H54 (cell line): ENCODE results near the gene MEG3.

Experiments
- DNase-seq: peaks from one replicate; pipeline ENCODE4 v3.0.0; 2011; ENCODE audit warnings: low spot score, mixed read lengths; ENCODE audit not compliant: insufficient read length
- FAIRE-seq: peaks from 3 replicates; lab custom pipeline; 2011; peaks lifted over from hg19 to GRCh38; lab: Jason Lieb, UNC
- POLR2A ChIP-seq: IDR thresholded peaks from 2 replicates; pipeline ENCODE4 v1.6.1; 2011; ENCODE audit warnings: low read depth, mild to moderate bottlenecking, low read length

The MEG3 gene

DNA sequence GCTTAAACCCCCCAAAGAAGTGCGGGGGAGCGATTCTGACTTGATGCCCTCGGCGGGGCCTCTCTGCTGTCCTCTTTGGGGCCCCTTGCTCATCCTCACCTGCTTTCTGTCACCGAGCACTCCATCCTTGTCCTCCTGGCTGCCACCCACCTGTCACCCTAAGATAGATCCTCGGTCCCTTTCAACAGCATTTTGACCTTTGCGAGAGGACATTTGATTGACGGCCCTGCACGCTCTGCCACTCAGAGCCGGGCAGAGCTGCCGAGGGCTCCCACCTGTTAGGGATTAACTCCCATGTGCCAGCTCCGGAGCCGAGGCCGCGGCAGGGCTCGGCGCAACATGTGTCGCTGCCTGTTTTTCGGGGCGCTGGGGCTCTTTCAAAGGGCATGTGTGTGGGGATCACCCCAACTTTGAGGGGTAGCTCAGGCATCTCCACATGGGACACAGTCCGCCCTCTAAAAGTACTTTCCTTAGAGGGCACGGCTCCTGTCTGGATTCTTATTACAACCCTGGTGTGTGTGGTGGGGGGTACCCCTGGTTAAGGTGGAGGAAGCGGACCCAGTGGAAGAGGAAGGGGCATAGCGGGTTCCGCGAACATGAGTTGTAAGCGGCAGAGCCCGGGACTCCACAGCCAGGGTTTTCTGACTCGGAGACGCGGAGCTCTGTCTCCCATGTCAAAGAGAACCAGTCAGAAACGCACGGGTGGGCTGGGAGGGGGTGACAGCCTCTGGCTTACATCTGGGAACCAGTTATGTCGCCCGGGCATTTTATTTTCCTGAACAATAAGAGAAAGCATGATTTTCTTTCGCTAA, 811 bp upstream of the MEG3 start:
- FAIRE-seq (no peak), DNase-seq (no peak)
- TF ChIP-seq POLR2A: no peak

DNA sequence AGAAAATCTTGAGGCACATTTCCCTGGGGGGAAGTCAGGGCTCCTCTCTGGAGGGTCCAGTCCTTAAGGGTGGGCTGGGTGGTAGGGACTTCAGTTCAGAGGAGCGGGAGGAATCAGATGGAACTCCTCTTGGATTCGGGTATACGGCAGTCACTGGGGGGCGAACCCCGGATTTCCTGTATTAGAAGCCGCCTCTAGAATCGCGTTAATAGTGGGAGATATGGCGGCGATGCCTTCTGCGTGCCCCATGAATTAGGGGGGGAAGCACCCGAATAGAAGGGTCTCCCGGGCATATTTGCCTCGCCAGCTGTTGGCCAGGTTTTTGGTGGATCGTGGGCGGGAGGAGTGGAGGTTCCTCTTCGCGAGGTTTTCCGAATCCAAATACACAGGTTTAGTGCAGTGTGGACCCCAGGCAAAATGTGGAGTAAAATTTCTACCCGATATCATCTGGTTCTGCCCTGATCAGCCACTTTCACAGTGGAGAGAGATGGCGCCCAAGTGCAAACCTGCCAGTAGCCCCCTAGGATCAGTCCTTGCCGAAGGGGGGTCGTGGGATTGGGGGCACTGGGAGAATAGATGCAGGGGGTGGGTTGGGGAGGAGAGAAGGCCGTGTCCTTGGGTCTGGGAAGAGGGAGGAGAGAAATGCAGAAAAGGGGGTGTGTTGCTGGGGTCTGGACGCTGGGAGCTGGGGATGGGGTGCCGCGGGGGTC, 628 bp downstream of the MEG3 start:
- TF ChIP-seq POLR2A: no peak
- no peak for DNase-seq
- FAIRE-seq: no peak

DNA sequence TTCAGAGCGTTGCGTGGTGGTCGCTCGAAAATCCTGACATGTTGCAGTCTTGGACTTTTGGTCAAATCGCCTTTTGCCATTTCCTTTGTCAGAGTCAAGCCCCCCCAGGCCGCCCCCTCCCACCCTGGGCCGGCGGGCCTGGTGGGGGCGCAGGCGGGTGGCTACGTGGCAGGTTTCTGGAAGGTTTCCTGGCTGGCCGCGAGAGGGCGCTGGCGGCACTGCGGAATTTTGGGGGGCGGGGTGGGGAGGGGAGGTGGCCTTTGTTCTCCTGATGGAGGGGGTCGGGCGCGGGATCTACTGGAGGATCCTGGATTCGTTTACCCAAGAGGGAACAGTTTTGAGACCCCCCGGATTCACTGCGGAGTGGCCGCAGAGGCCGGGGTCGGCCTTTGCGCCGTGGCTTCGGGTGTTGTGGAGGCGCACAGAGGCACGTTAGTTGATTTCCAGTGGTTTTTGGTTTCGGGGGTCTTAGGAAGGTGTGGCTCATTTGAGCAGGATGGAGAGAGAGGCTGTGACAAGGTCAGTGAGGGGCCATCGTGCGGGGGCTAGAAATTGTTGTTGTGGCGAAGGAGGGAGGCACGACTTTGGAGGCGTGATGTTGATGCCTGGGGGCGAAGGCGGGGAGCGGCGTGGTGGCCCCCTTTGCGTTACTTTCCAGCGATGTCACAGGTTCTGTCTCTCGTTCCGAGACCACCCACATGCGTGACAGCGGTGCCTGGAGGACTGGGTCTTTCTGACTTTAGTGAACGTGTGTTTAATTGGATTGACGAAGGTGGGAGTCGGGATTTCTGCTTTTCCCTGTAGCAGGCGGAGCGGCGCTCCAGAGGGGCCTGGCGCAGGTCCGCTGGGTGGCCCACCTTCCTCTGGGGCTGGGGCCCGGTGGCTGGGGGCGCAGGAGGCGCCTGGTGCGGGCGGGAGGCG, 1.4 kb downstream of the MEG3 start:
- FAIRE-seq (no peak), DNase-seq (no peak)
- TF ChIP-seq POLR2A: no peak

DNA sequence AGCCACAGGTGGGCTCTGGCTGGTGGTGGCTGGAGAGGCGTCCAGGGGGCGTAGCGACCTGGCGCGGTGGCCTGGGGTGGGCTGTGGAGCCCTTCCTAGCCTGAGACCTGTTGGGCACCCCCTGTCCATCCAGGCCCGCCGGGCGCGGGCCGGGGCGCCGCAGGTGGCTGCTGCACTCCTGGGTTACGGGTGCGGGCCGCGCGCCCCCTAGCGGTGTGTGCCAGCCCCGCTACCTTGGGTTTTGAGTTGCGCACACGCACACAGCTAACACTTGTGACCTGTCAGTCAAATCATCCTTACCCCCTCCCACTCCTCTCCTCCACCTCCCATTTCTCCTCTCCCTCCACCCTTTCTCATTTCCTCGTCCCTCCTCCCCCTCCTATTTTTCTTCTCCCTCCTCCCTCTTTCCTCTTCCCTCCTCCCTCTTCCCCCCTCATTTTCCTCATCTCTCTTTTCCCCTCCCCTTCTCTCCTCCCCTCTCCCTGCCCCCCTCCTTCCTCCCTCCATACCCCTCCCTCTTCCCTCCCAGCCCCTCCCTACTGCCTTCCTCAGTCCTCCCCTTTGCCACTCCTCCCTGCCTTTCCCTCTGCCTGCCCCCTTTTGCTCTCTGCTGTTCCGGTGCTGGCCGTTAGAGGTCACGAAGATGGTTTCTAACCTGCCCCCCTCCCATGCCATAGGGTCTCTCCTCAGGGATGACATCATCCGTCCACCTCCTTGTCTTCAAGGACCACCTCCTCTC, 2.3 kb downstream of the MEG3 start:
- DNase-seq (no peak), FAIRE-seq (no peak)
- TF ChIP-seq POLR2A: no peak

DNA sequence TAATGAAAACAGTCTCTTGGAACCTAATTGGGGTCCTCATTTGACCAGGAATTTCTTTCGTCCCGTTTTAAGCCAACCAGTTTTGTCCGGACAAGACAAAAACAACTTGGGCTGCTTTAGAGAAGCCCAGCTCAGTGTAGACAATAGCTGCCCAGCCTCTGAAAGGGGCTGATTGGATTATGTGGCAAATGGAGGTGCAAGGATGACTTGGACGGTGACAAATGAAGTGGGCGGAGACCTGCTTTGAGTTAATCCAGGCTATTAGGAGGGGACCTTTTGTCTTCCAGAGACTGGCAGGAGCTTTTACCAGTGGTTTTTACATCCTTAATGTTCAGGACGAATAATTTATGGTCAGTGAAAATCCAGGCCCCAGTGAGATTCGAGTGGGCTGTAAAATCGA, 4.8 kb downstream of the MEG3 start:
- DNase-seq (no peak), FAIRE-seq (no peak)
- no peak for TF ChIP-seq POLR2A

DNA sequence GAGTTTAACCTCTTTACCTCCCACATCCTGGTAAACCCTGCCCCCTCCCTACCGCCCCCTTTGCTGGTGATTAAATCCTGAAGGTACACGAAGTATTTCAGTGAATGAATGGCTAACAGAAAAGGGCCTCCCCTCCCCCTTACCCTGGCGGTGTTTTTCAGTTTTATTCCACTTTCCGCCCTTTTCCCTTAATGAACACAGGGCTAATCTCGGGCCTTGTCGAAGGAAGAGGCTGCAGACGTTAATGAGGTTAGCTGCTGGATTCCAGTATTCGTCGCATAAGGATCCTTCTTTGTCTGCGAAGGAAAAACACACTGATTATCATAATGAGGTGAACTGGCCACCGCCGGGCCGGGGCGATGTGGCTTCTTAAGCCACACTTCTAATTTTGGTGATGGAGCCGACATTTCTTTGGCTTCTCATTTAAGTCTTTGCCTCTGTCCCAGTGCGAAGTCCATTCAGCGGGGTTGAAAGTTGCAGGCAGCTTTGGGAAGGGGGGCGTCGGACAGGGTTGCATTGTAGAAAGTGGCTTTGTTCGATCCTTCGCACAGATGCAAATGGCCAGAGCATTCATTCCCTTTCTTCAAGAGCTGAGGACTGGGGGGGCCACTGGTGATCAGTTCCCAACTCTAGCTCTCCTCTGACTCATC, 6.5 kb downstream of the MEG3 start:
- FAIRE-seq (no peak), DNase-seq (no peak)
- no peak for TF ChIP-seq POLR2A

DNA sequence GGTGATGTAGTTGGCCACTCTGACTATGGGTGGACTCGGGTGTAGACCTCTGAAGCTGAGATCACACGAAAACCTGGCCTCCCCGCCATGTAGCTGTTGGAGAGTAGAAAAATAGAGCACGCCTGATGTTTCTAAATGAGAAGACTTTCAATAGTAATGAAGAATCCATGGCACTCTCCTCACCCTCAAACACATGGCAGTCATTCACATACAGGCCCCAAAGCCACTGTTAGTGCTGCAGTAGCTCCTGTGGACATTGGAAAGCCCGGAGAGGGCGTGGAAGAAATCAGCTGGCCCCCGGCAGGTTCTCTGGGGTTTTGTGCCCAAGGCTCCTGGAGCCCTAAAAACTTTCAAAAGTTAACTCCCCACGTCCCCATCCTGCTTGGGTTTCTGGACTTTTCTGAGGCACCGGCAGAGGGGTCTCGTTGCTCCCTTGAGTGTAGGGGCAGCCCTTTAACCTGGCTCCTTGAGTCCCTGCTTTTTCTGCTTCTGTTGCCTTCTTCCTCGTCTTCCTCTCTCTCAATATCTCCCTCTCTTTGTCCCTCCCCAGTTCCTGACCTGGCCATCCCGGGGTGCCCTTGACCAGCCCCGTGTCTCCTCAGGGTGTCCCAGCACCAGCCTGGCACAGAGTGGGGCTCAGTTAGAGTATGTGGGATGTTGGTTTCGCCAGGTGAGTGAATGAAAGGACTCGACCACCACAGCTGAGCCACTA, 8.3 kb downstream of the MEG3 start:
- FAIRE-seq (no peak), DNase-seq (no peak)

DNA sequence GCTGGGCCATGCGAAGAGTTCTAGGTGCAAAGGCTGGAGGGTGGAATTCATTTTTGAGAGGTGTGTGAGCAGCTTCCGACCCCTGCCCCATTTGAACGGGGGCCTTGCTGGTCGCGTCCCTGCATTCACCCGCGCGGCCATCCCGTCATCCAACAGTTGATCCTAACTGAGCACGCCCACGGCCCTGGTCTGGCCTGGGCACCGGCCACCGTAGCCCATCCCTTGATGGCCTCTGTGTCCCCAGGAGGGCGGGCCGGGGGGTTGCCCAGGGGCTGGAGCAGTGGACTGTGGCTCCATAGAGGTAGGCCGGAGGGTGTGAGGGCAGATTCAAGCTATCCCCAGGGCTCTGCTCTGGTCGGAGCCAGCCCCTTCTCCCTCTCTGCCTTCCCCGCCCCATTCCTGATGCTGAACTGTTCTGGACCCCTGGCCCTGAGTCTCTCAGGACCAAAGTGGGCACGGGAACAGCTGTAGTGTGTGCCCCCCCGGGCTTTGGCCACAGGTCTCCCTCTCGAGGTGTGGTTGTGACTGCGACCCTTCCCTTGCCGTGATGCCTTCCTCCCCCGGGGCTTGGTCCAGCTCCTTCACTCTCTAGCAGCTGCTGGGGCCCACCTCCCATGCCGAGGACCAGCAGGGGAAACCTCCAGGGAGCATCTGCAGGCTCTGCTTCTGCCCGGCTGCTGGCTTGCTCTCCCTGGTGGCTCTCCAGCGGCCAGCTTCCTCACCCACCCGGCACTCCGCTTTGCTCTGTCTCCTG, 9.1 kb downstream of the MEG3 start:
- FAIRE-seq: no peak
- TF ChIP-seq POLR2A: no peak
- no peak for DNase-seq

More for the DNA sequence above, 8.3 kb downstream of the MEG3 start:
- TF ChIP-seq POLR2A: no peak

DNA sequence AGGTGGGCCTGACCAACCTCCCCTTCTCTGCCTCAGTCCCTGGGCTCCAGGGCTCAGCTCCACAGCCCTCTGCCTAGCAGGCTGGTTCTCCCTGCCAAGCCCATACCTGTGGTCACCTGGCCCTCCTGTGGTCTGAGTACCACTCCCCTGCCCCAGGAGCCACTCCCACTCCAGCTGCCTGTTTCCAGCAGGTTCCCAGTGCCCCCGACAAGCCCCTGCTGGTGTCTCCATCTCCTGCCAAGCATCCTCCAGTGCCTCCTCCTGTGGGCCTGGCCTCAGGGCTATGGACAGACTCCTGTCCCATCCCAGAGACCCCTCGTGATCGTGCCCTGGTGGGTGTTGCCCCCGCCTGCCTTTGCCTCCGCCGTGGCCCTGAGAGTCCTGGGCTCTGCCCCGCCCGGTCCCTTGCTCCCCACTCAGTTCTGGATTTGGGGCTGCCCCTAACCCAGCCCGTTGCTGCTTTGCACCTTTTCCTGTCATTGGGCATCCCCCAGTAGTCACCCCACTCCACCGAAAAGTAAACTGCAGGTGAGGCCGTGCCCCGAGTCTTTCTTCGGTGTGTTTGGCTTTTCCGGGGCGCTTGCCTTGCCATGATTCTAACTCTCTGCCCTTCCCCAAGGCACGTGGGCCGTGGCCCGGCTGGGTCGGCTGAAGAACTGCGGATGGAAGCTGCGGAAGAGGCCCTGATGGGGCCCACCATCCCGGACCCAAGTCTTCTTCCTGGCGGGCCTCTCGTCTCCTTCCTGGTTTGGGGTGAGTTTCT, 9.8 kb downstream of the MEG3 start:
- TF ChIP-seq POLR2A: no peak
- DNase-seq: no peak
- no peak for FAIRE-seq

DNA sequence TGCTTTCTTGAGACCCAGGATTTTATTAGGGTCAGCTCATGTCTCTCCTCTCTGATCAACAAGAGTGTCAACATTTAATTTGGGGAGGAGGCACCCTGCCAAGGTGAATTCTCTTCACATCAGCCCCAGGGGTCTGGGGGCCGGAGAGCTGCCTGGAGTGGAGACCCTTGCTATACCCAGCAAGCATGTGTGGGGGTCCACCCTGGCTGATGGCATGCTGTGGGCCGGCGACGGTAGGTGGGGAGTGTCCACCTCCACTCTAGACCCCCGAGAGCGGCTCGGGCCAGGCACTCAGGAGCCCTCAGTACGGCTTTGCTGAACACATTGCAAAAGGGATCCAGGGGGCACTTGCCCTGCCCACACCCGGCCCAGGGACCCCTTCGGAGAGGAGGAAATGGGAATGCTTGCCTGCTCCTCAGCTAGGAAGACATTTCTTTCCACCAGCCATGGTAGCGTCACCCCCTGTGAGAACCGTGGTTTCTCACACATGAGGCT, 10.4 kb downstream of the MEG3 start:
- no peak for TF ChIP-seq POLR2A
- DNase-seq (no peak), FAIRE-seq (no peak)

DNA sequence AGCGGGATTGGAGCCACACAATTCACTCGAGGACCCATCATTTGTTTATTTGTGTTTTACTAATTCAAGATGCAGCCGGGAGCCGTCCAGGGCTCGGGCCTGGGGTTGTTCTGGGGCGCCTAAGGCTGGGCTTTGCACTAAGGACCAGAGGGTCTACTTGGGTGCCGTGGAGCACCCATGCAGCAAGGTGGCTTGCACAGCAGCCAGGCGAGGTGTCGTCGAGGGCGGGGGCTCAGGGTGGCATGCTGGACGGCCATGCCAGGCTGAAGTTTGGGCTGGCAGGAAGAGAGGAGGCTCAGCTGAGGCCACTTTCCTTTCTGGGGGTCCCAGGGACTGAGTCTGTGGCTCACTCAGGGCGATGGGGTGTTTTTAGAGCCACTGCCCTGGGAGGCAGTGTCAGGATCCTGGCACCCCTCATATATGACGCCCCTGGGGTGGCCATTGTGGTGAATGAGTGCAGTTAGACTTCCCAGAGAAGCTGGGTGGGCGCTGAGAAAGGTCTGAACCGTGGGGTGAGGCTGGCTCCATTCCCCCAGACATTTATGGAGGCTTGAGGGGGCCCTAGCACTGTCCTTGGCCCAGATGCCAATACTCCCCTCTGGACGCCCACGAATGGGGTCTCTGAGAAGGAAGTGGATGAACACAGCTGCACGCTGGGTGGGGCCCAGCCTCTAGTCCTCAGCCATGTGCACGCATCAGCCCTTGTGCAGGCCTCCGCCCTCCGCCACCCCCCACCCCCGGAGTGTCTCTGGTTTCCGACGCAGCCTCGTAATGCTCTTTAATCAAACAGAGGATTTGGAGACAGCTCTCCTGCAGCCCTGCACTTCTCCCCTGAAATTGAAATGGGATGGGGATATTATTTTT, 11.3 kb downstream of the MEG3 start:
- DNase-seq: no peak
- FAIRE-seq: no peak

More for the DNA sequence above, 11.3 kb downstream of the MEG3 start:
- no peak for TF ChIP-seq POLR2A
